SK-N-SH treated with all-trans-retinoic acid at 6 μM for 48 hours (cell line): Measurements from ENCODE around the gene LDLRAD2.

Source experiments
- ATAC-seq: fragments of 200-7000 bp; cut with Tn5 transposase; 3 replicates; pipeline ENCODE4 v1.9.1; 2020; ENCODE audit warnings: mild to moderate bottlenecking, moderate library complexity
- ARNTL ChIP-seq: fragments of 450-650 bp; formaldehyde crosslinking; IDR thresholded peaks from 2 replicates; pipeline ENCODE4 v1.5.0; 2020; ENCODE audit warnings: low read depth, mild to moderate bottlenecking, moderate library complexity, borderline replicate concordance
- BACH2 ChIP-seq: fragments of 250-450 bp; sonication (Bioruptor Pico); IDR thresholded peaks from 2 replicates; pipeline ENCODE4 v1.9.0; 2021; ENCODE audit warnings: mild to moderate bottlenecking, borderline replicate concordance
- CREB5 ChIP-seq: fragments of 250-450 bp; sonication (Bioruptor Pico); IDR thresholded peaks from 2 replicates; pipeline ENCODE4 v1.5.1; 2020; ENCODE audit warnings: low read depth, mild to moderate bottlenecking, moderate library complexity
- CSDC2 ChIP-seq: fragments of 250-450 bp; sonication (Bioruptor Pico); IDR thresholded peaks from 2 replicates; pipeline ENCODE4 v1.5.0; 2020; ENCODE audit warnings: mild to moderate bottlenecking, moderate library complexity
- CSRNP3 ChIP-seq: fragments of 250-450 bp; sonication (Bioruptor Pico); IDR thresholded peaks from 2 replicates; pipeline ENCODE4 v1.5.1; 2021; ENCODE audit warnings: mild to moderate bottlenecking, moderate library complexity
- ESRRG ChIP-seq: fragments of 250-450 bp; sonication (Bioruptor Pico); IDR thresholded peaks from 2 replicates; pipeline ENCODE4 v1.6.1; 2021; ENCODE audit warnings: mild to moderate bottlenecking
- GLIS3 ChIP-seq: fragments of 250-450 bp; sonication (Bioruptor Pico); IDR thresholded peaks from 2 replicates; pipeline ENCODE4 v1.5.0; 2020; ENCODE audit warnings: mild to moderate bottlenecking, moderate library complexity
- ISL1 ChIP-seq: fragments of 250-450 bp; sonication (Bioruptor Pico); IDR thresholded peaks from 2 replicates; pipeline ENCODE4 v2.1.2; 2022; ENCODE audit warnings: mild to moderate bottlenecking, moderate library complexity
- OSR1 ChIP-seq: fragments of 250-450 bp; sonication (Bioruptor Pico); IDR thresholded peaks from 2 replicates; pipeline ENCODE4 v1.8.0; 2022; ENCODE audit warnings: moderate library complexity, mild to moderate bottlenecking, inconsistent platforms
- PATZ1 ChIP-seq: fragments of 250-450 bp; sonication (Bioruptor Pico); IDR thresholded peaks from 2 replicates; pipeline ENCODE4 v1.8.0; 2020; ENCODE audit warnings: mild to moderate bottlenecking, moderate library complexity, borderline replicate concordance
- POU6F1 ChIP-seq: fragments of 250-450 bp; sonication (Bioruptor Pico); IDR thresholded peaks from 2 replicates; pipeline ENCODE4 v1.8.0; 2021; ENCODE audit warnings: low read depth, mild to moderate bottlenecking, moderate library complexity, borderline replicate concordance
- PPARA ChIP-seq: fragments of 250-450 bp; sonication (Bioruptor Pico); IDR thresholded peaks from 2 replicates; pipeline ENCODE4 v1.5.0; 2020; ENCODE audit warnings: mild to moderate bottlenecking, borderline replicate concordance
- TCF4 ChIP-seq: fragments of 250-450 bp; sonication (Bioruptor Pico); IDR thresholded peaks from 2 replicates; pipeline ENCODE4 v1.8.0; 2021; ENCODE audit warnings: mild to moderate bottlenecking, moderate library complexity, borderline replicate concordance
- TOX ChIP-seq: fragments of 250-450 bp; sonication (Bioruptor Pico); IDR thresholded peaks from 2 replicates; pipeline ENCODE4 v1.8.0; 2021; ENCODE audit warnings: mild to moderate bottlenecking, moderate library complexity, borderline replicate concordance
- TSHZ2 ChIP-seq: fragments of 250-450 bp; sonication (Bioruptor Pico); IDR thresholded peaks from 2 replicates; pipeline ENCODE4 v1.5.0; 2020; ENCODE audit warnings: mild to moderate bottlenecking, moderate library complexity
- ZC3H10 ChIP-seq: fragments of 250-450 bp; sonication (Bioruptor Pico); IDR thresholded peaks from 2 replicates; pipeline ENCODE4 v1.5.1; 2021; ENCODE audit warnings: mild to moderate bottlenecking, moderate library complexity
- ZFP3 ChIP-seq: fragments of 250-450 bp; sonication (Bioruptor Pico); IDR thresholded peaks from 2 replicates; pipeline ENCODE4 v1.5.0; 2020; ENCODE audit warnings: mild to moderate bottlenecking, moderate library complexity
- ZFP30 ChIP-seq: fragments of 450-650 bp; formaldehyde crosslinking; IDR thresholded peaks from 2 replicates; pipeline ENCODE4 v1.5.0; 2022; ENCODE audit warnings: mild to moderate bottlenecking, moderate library complexity
- ZNF565 ChIP-seq: fragments of 450-650 bp; formaldehyde crosslinking; conservative IDR thresholded peaks from 2 replicates; pipeline ENCODE4 v1.5.0; 2020; ENCODE audit warnings: low read depth, mild to moderate bottlenecking, moderate library complexity
- ZNF70 ChIP-seq: fragments of 450-650 bp; formaldehyde crosslinking; IDR thresholded peaks from 2 replicates; pipeline ENCODE4 v1.5.0; 2020; ENCODE audit warnings: mild to moderate bottlenecking, moderate library complexity

The LDLRAD2 gene

GRCh38 chr1:21836729-21837128, 24.7 kb downstream of the LDLRAD2 start:
- no peak for ATAC-seq
- TF ChIP-seq OSR1 (CRISPR knock-in tag), result no peak
- TF ChIP-seq ZNF70 (CRISPR knock-in tag), result no peak
- TF ChIP-seq POU6F1 (CRISPR knock-in tag), result no peak
- TF ChIP-seq CSDC2, result no peak
- TF ChIP-seq TCF4, result no peak
- TF ChIP-seq ISL1 (CRISPR knock-in tag), result no peak
- no peak for TF ChIP-seq GLIS3
- TF ChIP-seq ZFP3 (CRISPR knock-in tag), result no peak
- no peak for TF ChIP-seq ARNTL (CRISPR knock-in tag)
- TF ChIP-seq ZC3H10 (CRISPR knock-in tag), result no peak
- no peak for TF ChIP-seq ESRRG (CRISPR knock-in tag)
- TF ChIP-seq CREB5 (CRISPR knock-in tag), result no peak
- no peak for TF ChIP-seq PPARA (CRISPR knock-in tag)
- no peak for TF ChIP-seq CSRNP3
- TF ChIP-seq PATZ1 (CRISPR knock-in tag), result no peak
- TF ChIP-seq ZFP30 (CRISPR knock-in tag), result no peak
- TF ChIP-seq TOX, result no peak
- no peak for TF ChIP-seq BACH2
- no peak for TF ChIP-seq TSHZ2 (CRISPR knock-in tag)

- TF ChIP-seq TSHZ2 (CRISPR knock-in tag), result no peak
- no peak for TF ChIP-seq ISL1 (CRISPR knock-in tag)
- no peak for TF ChIP-seq PPARA (CRISPR knock-in tag)
- no peak for TF ChIP-seq ZNF565 (CRISPR knock-in tag)
- TF ChIP-seq CSRNP3, result no peak
- TF ChIP-seq, all 23 proteins: peak for 0
- ATAC-seq, result no peak
Measured at GRCh38 chr1:21837476-21837875, 25.4 kb downstream of the LDLRAD2 start.
